GM18861 (cell line): Measurements from ENCODE around the gene PGP.
"Not testable (repeated sequence)": the region's sequence is repeated elsewhere in the genome, so short reads cannot be mapped to it uniquely, and the experiment has no call there.

Experiments
- ATAC-seq: cut with Tn5 transposase; IDR thresholded peaks from one replicate; pipeline ENCODE4 v1.9.1; 2021; ENCODE audit not compliant: unreplicated experiment

Gene PGP

DNA sequence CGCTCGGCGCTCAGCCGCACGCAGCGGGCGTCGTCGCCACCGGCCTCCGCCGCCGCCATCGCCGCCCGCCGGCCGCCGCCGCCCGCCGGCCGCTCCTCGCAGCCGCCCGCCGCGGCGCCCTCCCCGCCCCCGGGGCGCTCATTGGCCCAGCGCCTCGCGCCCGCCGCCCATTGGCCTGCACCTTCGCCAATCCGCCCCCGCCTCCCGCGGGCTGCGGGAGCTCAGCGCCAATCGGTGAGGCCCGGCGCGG lies at the start of gene PGP:
TSS of gene PGP (minus strand) at position 122 of the 250 bp plus-strand sequence. CDS start at position 59, 63 bp downstream.
- ATAC-seq: peak; percentile 76

- ATAC-seq: not testable (repeated sequence)
These were observed 48.4 kb upstream of the PGP start for GRCh38 chr16:2263026-2263425.

DNA sequence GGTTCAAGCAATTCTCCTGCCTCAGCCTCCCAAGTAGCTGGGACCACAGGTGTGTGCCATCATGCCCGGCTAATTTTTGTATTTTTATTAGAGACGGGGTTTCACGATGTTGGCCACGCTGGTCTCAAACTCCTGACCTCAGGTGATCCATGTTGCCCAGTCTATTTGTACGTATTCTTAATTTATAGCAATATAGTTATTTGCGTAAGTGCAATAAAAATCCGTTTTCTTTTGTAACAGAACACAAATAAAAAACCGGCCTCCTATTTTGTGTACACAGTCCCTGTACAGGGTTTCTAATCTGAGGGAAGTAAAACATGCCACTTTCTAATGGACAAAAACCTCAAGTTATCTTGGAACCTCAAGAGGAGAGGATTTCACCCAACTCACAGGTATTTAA lies 45.6 kb upstream of the PGP start:
- ATAC-seq: no peak

DNA sequence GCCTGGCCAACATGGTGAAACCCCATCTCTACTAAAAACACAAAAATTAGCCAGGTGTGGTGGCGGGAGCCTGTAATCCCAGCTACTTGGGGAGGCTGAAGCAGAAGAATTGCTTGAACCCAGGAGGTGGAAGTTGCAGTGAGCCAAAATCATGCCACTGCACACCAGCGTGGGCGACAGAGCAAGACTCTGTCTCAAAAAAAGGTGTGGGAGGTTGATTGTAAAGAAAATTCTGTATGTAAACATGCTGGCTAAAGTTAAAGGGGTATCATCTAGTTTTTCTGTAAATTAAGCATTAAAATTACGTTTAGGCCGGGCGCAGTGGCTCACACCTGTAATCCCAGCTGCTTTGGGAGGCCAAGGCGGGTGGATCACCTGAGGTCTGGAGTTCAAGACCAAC lies 43.9 kb upstream of the PGP start:
- ATAC-seq: not testable (repeated sequence)

DNA sequence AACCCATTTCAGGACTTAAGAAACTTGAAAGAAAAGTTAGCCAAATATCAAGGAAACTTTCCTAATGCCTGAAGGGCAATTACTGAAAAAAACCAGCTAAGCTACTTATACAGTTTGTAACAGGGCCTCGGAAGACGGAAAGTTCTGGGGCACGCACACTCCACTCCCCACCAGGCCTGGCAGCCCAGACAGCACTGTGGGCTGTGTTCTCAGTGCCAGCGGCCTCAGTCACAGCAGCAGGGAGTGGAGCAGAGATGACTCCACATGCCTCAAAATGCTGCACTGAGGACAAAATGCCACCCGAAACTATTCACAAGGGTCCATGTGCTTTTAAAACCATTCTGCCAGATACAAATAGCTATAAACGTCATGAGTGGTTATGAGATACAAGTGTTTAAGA lies 43.1 kb upstream of the PGP start:
- no peak for ATAC-seq

DNA sequence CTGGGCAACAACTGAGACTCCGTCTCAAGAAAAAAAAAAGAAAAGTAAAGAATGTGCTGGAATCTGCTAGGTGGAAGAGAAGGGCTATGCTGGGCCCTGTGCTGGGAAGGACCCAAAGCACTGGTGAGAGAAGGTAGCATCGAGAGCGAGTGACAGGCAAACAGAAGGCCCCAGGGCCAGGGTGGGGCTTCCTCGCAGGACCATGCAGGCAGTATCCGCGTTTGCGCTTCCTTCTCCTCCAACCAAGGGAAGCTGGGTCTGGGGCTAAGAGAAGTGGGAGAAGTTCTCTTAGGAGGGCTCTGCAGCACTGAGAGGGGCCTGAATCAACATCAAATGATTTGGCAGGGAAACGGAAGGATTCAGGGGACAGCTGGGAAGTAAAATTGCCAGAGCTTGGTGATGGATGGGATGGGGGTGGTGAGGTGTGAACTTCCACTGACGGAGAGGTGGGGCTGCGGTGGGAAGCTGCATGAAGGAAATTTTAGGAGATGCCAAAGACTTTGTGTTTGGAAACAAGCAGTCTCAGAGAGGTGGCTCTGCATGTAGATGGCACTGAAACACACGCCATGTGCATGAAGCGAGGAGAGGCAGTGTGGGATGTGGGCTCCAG lies 42.0 kb upstream of the PGP start:
- ATAC-seq: no peak

DNA sequence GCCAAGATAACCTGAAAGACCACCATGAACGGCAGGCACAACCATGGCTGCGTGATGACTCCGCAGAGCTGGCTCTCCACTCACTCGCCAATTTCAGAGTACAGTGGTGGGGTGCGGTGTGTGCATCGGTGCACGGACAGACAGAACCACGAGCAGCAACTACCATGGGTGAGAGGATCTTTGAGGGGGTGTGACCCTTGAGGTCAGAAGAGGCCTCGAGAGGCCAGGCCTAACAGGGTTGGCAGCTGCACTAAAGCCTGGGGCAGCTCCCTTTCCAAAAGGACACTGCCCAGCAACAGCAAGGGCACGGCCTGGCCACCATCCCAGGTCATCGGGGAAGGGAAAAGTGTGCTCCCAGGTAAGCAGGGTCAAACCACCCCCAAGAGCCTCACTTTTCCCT lies 38.7 kb upstream of the PGP start:
- no peak for ATAC-seq

DNA sequence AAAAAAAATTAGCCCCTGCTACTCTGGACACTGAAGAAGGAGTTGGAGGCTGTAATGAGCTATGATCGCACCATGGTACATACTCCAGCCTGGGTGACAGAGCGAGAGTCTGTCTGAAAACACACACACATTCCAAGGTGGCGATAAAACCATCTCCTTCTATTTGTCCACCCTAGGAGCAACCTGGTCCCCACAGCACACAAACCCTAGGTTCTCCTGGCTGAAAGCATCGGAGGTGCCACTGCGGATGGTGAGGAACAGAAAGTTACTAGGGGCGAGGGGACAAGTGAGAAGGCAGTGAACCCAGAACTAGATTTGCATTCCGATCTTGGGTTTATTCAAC lies 38.1 kb upstream of the PGP start:
- no peak for ATAC-seq

GRCh38 chr16:2251296-2252111 lies 36.9 kb upstream of the PGP start, which contains the start of gene ECI1:
Gene ECI1, minus strand, starts transcription at chr16:2251587. Its CDS starts 21 bp downstream, at chr16:2251566.
- ATAC-seq: peak; percentile 75

- ATAC-seq: no peak
These were observed 36.1 kb upstream of the PGP start for GRCh38 chr16:2250652-2251295.

DNA sequence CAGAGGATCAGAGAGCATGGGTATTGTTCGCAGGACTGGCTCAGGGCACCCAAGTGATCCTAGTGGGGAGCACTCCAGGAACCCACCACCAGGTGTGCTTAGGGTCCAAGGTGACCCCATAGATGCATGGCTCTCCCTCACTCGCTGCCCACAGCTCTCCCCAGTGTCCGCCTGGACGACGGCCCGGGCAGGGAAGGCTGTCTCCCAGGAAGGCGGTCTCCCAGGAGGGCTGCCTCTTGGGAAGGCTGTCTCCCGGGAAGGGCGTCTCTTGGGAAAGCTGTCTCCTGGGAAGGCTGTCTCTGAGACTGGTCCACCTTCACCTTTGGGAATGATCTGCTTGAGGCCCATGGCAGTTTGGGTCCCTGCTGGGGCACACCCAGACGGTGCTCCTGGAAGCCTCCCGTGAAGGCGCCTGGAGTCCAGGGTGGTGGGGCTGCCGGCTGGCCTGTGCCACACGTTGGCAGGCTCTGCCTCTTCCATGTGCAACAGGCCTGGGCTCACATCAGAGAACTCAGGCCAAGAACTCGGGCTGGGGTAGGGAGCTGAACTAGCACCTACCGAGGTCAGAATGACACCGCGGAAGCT lies 31.8 kb upstream of the PGP start:
- no peak for ATAC-seq

- ATAC-seq: no peak
These were observed 30.5 kb upstream of the PGP start for GRCh38 chr16:2244926-2245795.

- no peak for ATAC-seq
These were observed 29.7 kb upstream of the PGP start for GRCh38 chr16:2244301-2244700.

DNA sequence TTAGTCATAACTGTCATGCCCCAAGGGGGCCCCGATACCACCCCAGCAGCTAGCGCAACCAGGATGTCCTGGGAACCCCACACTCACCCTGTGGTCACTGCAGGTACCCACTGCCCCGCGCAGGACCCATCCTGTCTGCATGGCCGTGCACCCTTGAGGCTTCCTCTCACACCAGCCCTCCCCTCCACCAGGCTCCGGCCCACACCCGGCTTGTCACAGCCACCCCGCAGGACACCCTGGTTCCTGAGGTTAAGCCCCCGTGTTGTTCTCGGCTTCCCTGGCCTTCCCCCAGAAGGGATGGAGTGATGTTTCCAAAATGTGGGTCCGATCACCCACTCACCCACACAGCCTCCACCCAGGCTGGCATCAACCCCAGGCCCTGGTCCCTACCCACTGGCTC lies 29.1 kb upstream of the PGP start:
- ATAC-seq: no peak

DNA sequence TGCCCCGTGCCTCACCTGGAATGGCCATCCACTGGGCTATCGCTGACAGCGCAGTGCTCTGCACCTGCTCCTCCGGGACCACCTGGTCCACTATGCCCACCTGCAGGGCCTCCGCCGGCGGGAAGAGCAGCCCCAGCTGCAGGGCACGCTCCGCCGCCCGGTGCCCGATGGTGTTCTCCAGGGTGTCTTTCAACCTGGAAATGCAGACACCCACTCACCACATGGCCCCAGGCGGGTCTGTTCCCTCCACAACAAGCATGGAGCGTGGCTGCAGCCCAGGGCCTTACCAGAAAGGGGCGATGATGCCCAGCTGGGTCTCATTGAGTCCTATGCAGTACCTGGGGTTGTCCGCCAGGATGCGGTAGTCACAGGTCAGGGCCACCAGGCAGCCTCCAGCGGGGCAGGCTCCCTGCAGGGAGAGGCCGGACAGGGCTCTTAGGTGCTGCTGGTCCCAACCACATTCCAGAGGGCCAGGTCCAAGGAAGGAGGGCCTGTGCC lies 28.4 kb upstream of the PGP start:
- no peak for ATAC-seq

GRCh38 chr16:2242598-2242997 lies 28.0 kb upstream of the PGP start:
- no peak for ATAC-seq

DNA sequence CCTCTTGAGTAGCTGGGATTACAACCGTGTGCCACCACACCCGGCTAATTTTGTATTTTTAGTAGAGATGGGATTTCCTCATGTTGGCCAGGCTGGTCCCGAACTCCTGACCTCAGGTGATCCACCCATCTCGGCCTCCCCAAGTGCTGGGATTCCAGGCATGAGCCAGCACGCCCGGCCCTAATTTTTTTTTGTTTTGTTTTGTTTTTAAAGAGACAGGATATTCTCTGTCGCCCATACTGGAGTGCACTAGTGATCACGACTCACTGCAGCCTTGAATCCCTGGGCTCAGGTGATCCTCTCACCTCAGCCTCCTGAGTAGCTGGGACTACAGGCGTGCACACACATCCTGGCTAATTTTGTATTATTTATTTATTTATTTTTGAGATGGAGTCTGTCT lies 25.7 kb upstream of the PGP start:
- not testable (repeated sequence) for ATAC-seq

DNA sequence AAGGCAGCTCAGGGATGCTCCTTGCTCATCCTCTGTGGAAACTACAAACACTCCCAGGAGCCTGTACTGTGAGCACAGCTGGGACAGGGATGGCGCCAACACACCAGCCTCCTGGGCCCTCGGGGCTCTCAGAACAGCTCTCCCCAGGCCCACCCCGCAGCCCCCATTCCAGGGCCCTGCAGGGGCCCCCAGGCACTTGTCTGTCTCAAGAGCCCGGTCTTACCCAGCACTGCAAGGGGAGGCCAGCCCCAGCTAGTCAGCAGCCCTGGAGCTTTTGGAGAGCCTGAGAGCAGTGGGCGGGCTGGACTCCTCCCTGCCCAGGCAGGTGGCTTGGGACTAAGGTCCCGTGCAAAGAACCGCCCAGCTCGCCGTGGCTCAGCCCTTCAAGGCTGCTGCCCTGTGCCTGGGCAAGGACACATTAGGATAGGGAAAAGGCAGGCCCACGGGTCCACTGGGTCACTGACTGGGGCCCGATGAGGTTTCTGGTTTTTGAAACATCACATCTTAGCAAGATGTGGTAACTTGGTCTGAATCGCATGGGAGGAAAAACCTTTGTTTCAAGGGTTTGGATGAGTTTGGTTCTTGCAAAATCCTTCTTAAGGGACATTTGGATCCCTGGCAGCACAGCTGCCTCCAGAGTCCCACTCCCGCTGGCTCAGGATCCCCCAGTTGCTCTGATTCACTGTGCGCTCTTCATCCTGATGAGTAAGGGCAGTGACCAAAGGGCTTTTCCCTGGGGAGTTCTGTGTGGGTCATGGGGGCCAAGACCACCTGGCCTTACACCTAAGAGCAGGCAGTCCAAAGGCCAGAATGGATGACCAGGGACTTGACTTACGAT lies 24.4 kb upstream of the PGP start:
- ATAC-seq: no peak

DNA sequence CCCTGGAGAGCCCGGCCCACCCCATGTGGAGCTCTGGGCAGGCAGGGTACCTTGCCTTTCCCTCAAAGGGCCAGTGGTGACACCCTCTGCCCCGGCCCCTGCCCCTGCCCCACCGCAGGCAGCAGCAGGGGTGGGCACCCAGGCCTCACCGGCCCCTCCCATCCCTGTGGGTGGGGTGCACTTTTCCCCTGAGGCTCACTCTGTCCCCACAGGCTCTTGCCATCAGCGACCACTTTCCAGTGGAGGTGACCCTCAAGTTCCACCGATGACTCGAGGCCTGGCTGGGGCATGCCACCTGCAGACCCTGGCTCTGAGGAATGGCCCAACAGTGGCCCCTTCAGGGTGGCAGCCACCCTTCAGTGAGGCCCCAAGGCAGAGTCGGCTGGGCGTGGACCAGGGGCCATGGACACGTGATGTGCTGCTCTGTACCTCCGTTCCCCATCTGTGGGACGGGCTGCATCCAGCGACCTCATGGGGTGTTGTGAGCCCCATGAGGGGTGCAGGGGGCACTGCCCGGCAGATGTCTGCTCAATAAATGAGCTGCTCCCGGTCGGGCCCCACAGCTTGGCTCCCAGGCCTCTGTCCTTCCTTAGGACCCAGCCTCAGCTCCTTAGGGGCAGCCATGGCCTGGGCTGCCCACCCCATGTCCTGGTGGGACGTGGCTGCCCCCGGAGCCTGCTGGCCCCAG lies 23.7 kb upstream of the PGP start:
- ATAC-seq: no peak
